Measurements from ENCODE around the gene ARID2. TPM values are rescaled to one million over a fixed set of nuclear protein-coding genes. Genes with fewer than 3 reads are reported as not detected.

Gene ARID2
- total and polyA plus RNA-seq, 10 of the 15 experiments (the other 5 are each of a cell fraction or from before 2014, with no cell fraction given), result 9.2 to 29.8 (median 20.3) TPM

DNA sequence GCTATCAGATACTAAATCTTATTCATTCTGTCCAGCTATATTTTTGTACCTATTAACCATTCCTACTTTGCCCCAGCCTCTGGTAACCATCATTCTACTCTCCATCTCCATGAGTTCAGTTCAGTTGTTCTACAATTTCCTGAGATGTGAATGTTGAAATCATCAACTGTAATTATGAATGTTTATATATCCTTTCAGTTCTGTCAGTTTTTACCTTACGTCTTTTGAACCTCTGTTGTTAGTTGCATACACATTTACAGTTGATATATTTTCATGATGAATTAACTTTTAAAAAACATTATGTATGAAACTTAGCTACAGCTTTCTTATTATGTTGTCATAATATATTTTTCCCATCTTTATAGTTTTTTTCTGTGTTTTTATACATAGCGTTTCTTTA, 102.1 kb downstream of the ARID2 start:
- H2AFZ ChIP-seq (ENCODE audit: control insufficient read depth, low read depth, low read length), result no peak overlapping the region
- no peaks in the 10 kb centered on the region for H4K20me1 ChIP-seq (ENCODE audit: control insufficient read depth, insufficient read depth)
- no peak overlapping the region for H3K9ac ChIP-seq (ENCODE audit: control insufficient read depth, insufficient read depth, low read length)
- intact Hi-C loops (cut with micrococcal nuclease; ENCODE audit: unreplicated experiment), result no loop called here
- no peak for DNase-seq (ENCODE audit: low read depth, low spot score)
- H3K4me2 ChIP-seq (ENCODE audit: control insufficient read depth, insufficient read depth), result no peak overlapping the region
- H3K36me3 ChIP-seq (ENCODE audit: control insufficient read depth in 2 of 2, insufficient read depth in 2 of 2, low read length in 1 of 2), result peaks cover 0 to 7% of the 10 kb centered on the region in 2 experiments; a peak in 1 of 4 replicates
- ChIA-PET SMC1A (ENCODE audit: uncharacterized antibody, unreplicated experiment) (no interaction called here), POLR2A (interaction anchor here (0.7 kb wide), 2 partner anchors 55 to 1585 kb away, joined by 3 read pairs; no protein-coding TSS in a partner anchor), CTCF (interaction anchor here (1.1 kb wide), 1 partner anchor 22 kb away, joined by 3 read pairs; no protein-coding TSS in a partner anchor), RAD21 (ENCODE audit: unreplicated experiment) (no interaction called here)
- in situ Hi-C loops (cut with MboI), result no loop called here
- no peak for ATAC-seq
- H3K9me3 ChIP-seq (replicated peaks; ENCODE audit: control insufficient read depth, insufficient read depth, low read length), result peaks cover 1% of the 10 kb centered on the region; the same call in 2 of the 3 replicates
- FAIRE-seq, result no peak
- H3K4me1 ChIP-seq (ENCODE audit: control insufficient read depth, insufficient read depth, low read length), result peaks cover 9% of the 10 kb centered on the region
- H3K27me3 ChIP-seq (replicated peaks in 1 of 2; ENCODE audit: control insufficient read depth in 2 of 2, insufficient read depth in 2 of 2, low read length in 1 of 2), result no peaks in the 10 kb centered on the region
- H3K27ac ChIP-seq (ENCODE audit: control insufficient read depth, insufficient read depth), result no peak overlapping the region
- H3K79me2 ChIP-seq (ENCODE audit: control insufficient read depth, insufficient read depth, low read length), result no peaks in the 10 kb centered on the region
- BruUV-seq (replicated peaks), result no TSS peak
- H3K4me3 ChIP-seq, result no peak overlapping the region
- 98% methylated on average over 2 of the region's 2 CpGs for WGBS (ENCODE audit: insufficient coverage, insufficient replicate concordance, low lambda C conversion rate, missing lambda C conversion rate)
- TF ChIP-seq RAD51 (IDR thresholded peaks at IDR 0.05) (no peak), SIX5 (IDR thresholded peaks at IDR 0.05; ENCODE audit: low read depth, low read length, severe bottlenecking) (no peak), ESRRA (IDR thresholded peaks at IDR 0.05; ENCODE audit: low read length) (no peak), POLR2AphosphoS5 (IDR thresholded peaks at IDR 0.05; ENCODE audit: low read length) (no peak), ZNF274 (IDR thresholded peaks at IDR 0.05; ENCODE audit: insufficient read depth, insufficient read length) (no peak), NR2F1 (conservative IDR thresholded peaks at IDR 0.05) (no peak)
- TF ChIP-seq, protein P1, sequence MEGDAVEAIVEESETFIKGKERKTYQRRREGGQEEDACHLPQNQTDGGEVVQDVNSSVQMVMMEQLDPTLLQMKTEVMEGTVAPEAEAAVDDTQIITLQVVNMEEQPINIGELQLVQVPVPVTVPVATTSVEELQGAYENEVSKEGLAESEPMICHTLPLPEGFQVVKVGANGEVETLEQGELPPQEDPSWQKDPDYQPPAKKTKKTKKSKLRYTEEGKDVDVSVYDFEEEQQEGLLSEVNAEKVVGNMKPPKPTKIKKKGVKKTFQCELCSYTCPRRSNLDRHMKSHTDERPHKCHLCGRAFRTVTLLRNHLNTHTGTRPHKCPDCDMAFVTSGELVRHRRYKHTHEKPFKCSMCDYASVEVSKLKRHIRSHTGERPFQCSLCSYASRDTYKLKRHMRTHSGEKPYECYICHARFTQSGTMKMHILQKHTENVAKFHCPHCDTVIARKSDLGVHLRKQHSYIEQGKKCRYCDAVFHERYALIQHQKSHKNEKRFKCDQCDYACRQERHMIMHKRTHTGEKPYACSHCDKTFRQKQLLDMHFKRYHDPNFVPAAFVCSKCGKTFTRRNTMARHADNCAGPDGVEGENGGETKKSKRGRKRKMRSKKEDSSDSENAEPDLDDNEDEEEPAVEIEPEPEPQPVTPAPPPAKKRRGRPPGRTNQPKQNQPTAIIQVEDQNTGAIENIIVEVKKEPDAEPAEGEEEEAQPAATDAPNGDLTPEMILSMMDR (IDR thresholded peaks at IDR 0.05 in 2 of 3, conservative IDR thresholded peaks at IDR 0.05 in 1 of 3; ENCODE audit: control insufficient read depth in 2 of 3, extremely low read depth in 1 of 3, insufficient read depth in 1 of 3, low read depth in 3 of 3, low read length in 3 of 3), result no peak
- TF ChIP-seq, protein P2, sequence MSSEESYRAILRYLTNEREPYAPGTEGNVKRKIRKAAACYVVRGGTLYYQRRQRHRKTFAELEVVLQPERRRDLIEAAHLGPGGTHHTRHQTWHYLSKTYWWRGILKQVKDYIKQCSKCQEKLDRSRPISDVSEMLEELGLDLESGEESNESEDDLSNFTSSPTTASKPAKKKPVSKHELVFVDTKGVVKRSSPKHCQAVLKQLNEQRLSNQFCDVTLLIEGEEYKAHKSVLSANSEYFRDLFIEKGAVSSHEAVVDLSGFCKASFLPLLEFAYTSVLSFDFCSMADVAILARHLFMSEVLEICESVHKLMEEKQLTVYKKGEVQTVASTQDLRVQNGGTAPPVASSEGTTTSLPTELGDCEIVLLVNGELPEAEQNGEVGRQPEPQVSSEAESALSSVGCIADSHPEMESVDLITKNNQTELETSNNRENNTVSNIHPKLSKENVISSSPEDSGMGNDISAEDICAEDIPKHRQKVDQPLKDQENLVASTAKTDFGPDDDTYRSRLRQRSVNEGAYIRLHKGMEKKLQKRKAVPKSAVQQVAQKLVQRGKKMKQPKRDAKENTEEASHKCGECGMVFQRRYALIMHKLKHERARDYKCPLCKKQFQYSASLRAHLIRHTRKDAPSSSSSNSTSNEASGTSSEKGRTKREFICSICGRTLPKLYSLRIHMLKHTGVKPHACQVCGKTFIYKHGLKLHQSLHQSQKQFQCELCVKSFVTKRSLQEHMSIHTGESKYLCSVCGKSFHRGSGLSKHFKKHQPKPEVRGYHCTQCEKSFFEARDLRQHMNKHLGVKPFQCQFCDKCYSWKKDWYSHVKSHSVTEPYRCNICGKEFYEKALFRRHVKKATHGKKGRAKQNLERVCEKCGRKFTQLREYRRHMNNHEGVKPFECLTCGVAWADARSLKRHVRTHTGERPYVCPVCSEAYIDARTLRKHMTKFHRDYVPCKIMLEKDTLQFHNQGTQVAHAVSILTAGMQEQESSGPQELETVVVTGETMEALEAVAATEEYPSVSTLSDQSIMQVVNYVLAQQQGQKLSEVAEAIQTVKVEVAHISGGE (CRISPR knock-in tag; IDR thresholded peaks at IDR 0.05), result no peak
- TF ChIP-seq, protein P3, sequence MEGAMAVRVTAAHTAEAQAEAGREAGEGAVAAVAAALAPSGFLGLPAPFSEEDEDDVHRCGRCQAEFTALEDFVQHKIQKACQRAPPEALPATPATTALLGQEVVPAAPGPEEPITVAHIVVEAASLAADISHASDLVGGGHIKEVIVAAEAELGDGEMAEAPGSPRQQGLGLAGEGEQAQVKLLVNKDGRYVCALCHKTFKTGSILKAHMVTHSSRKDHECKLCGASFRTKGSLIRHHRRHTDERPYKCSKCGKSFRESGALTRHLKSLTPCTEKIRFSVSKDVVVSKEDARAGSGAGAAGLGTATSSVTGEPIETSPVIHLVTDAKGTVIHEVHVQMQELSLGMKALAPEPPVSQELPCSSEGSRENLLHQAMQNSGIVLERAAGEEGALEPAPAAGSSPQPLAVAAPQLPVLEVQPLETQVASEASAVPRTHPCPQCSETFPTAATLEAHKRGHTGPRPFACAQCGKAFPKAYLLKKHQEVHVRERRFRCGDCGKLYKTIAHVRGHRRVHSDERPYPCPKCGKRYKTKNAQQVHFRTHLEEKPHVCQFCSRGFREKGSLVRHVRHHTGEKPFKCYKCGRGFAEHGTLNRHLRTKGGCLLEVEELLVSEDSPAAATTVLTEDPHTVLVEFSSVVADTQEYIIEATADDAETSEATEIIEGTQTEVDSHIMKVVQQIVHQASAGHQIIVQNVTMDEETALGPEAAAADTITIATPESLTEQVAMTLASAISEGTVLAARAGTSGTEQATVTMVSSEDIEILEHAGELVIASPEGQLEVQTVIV (IDR thresholded peaks at IDR 0.05; ENCODE audit: borderline replicate concordance, partially characterized antibody), result no peak
- TF ChIP-seq, protein P4, sequence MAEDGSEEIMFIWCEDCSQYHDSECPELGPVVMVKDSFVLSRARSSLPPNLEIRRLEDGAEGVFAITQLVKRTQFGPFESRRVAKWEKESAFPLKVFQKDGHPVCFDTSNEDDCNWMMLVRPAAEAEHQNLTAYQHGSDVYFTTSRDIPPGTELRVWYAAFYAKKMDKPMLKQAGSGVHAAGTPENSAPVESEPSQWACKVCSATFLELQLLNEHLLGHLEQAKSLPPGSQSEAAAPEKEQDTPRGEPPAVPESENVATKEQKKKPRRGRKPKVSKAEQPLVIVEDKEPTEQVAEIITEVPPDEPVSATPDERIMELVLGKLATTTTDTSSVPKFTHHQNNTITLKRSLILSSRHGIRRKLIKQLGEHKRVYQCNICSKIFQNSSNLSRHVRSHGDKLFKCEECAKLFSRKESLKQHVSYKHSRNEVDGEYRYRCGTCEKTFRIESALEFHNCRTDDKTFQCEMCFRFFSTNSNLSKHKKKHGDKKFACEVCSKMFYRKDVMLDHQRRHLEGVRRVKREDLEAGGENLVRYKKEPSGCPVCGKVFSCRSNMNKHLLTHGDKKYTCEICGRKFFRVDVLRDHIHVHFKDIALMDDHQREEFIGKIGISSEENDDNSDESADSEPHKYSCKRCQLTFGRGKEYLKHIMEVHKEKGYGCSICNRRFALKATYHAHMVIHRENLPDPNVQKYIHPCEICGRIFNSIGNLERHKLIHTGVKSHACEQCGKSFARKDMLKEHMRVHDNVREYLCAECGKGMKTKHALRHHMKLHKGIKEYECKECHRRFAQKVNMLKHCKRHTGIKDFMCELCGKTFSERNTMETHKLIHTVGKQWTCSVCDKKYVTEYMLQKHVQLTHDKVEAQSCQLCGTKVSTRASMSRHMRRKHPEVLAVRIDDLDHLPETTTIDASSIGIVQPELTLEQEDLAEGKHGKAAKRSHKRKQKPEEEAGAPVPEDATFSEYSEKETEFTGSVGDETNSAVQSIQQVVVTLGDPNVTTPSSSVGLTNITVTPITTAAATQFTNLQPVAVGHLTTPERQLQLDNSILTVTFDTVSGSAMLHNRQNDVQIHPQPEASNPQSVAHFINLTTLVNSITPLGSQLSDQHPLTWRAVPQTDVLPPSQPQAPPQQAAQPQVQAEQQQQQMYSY (CRISPR knock-in tag; IDR thresholded peaks at IDR 0.05), result no peak
